Fibroblast of mammary gland (primary cell): ENCODE data around the gene METTL14.

Source experiments
- DNase-seq: peaks from one replicate; pipeline ENCODE4 v3.0.0-alpha.2; 2010; ENCODE audit warnings: low read depth
- H3K4me3 ChIP-seq: 2 replicates; pipeline ENCODE4 v1.5.1; 2011; ENCODE audit warnings: low read depth, mild to moderate bottlenecking, low read length, moderate library complexity; ENCODE audit not compliant: control insufficient read depth
- TF ChIP-seq, protein P1 (sequence below): conservative IDR thresholded peaks from 2 replicates; pipeline ENCODE4 v1.5.1; 2011; ENCODE audit warnings: low read depth, low read length, inconsistent platforms; ENCODE audit not compliant: control insufficient read depth, insufficient read depth

Gene METTL14

DNA sequence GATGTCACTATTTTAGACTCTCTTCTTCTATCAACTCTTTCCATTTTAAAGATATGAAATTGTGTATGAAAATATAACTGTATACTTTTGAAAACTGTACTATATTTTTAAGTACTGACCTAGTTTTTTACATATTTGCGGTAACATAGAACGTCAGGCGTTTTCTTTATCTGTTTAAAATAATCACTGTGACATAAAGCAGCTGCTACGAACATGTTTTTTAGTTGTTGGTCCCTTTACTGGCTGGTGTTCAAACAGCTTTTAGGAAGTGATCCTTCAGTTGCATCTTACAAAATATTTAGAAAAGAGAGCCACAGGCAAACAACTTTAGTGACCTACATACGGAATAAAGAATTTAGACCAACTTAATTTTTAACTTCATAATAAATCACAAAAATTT, 73.1 kb downstream of the METTL14 start:
- no peak overlapping the region for H3K4me3 ChIP-seq
- TF ChIP-seq, protein P1, sequence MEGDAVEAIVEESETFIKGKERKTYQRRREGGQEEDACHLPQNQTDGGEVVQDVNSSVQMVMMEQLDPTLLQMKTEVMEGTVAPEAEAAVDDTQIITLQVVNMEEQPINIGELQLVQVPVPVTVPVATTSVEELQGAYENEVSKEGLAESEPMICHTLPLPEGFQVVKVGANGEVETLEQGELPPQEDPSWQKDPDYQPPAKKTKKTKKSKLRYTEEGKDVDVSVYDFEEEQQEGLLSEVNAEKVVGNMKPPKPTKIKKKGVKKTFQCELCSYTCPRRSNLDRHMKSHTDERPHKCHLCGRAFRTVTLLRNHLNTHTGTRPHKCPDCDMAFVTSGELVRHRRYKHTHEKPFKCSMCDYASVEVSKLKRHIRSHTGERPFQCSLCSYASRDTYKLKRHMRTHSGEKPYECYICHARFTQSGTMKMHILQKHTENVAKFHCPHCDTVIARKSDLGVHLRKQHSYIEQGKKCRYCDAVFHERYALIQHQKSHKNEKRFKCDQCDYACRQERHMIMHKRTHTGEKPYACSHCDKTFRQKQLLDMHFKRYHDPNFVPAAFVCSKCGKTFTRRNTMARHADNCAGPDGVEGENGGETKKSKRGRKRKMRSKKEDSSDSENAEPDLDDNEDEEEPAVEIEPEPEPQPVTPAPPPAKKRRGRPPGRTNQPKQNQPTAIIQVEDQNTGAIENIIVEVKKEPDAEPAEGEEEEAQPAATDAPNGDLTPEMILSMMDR: no peak
- peak; percentile 61 for DNase-seq

DNA sequence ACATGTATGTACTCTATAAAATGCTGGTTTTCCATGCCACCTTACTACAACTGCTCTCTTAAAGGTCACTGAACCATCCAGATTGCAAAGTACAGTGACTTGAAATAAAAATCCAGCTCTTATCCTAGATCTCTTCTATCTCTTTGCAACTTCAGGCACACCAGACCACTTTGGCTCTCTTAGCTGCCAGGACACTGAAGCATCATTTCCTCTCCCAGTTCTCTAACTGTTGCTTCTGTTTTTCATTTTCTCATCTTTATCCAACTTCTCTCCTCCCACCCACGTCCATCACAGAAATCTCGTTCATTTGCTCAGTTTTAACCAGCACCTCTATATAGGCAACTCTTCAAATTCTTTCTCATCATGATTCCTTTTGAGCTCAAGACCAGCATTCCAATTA, 74.3 kb downstream of the METTL14 start:
- no peak for DNase-seq
- TF ChIP-seq, protein P1: no peak
- H3K4me3 ChIP-seq: no peak overlapping the region

DNA sequence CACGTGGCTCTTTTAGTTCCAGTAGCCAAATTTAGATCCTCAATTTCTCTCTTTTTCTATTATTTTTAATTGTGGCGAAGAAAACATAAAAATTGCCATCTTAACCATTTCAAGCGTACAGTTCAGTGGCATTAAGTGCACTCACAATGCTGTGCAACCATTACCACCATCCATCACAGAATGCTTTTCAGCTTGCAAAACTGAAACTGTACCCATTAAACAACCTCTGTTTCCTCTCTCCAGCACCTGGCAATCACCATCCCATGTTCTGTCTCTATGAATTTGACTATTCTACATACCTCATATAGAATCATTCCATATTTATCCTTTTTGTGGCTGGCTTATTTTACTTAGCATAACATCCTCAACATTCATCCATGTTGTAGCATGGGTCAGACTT, 74.9 kb downstream of the METTL14 start:
- no peak for DNase-seq
- TF ChIP-seq, protein P1: no peak
- H3K4me3 ChIP-seq: no peak overlapping the region

DNA sequence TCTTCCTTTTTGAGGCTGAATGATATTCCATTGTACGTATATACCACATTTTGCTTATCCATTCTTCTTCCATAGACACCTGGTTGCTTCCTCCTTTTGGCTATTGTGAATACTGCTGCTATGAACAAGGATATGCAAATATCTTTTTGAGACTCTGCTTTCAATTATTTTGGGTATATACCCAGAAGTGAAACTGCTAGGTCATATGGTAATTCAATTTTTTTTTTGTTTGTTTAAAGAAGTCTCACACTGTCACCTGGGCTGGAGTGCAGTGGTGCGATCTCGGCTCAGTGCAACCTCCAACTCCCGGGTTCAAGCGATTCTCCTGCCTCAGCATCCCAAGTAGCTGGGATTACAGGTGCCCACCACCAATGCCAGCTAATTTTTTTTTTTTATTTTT, 75.3 kb downstream of the METTL14 start:
- H3K4me3 ChIP-seq: no peak overlapping the region
- TF ChIP-seq, protein P1: no peak
- DNase-seq: no peak

DNA sequence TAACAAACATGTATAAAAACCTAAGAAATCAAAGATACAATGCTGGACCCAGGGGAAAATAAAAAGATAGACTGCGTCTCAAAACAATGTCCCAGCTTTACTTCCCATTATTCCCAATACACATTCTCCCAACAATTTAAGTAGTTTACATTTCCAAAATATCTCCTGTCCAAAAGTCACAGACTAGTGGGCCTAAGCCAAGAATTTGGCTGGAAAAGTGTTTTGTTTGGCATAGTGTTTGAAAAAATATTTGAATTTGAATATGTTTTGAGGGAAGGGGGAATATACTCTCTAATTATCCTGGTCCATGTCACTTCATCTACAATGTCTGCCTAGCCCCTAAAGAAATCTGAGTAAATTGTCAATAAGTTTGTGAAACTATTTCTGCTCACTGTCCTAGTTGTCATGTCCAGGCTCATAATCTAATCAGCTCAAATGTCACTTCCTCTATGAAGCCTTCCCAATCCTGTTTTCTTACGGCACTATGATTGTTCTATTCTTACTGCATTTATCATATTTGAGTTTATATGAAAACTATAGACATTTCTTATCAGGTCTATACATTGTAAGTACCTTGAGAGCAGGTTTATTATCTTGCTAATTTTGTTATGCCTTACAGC, 76.3 kb downstream of the METTL14 start:
- DNase-seq: no peak
- TF ChIP-seq, protein P1: no peak
- no peak overlapping the region for H3K4me3 ChIP-seq

DNA sequence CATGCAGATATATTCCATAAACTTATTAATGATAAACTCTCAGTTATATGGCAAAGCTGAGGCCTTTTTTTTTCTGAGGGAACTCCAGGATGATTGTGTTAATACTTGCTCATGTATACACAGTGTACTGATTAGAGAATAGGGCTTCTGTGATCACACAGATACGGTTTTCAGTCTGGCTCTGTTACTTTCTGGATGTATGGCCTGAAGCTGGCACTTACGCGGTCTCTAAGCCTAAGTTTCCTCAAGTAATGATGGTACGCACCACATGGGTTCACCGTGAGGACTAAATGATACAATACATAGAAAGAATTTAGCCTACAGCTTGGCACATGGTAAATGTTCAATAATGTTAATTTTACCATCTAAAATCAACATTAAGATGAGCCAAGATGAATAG, 77.0 kb downstream of the METTL14 start:
- DNase-seq: no peak
- TF ChIP-seq, protein P1: no peak
- H3K4me3 ChIP-seq: no peak overlapping the region
